Peyer's patch (tissue), 4 donors: ENCODE results near the gene HPX.

Experiments used
- POLR2A ChIP-seq, 2 donors: fragments of 450-650 bp; IDR thresholded peaks; one replicate each; pipeline ENCODE4 v1.5.1; 2017; ENCODE audit warnings: antibody characterized with exemption in 2 of 2, mild to moderate bottlenecking in 2 of 2, moderate library complexity in 2 of 2
- TF ChIP-seq, protein P1 (sequence below), 6 experiments: fragments of 450-650 bp in 4 of 6; fragments of 200-600 bp in 2 of 6; sonication (generic) in 1 of 6; IDR thresholded peaks; one replicate each; pipeline ENCODE4 v1.5.1; 2017 to 2019; ENCODE audit warnings: antibody characterized with exemption in 6 of 6, mild to moderate bottlenecking in 3 of 6, moderate library complexity in 1 of 6

DNA sequence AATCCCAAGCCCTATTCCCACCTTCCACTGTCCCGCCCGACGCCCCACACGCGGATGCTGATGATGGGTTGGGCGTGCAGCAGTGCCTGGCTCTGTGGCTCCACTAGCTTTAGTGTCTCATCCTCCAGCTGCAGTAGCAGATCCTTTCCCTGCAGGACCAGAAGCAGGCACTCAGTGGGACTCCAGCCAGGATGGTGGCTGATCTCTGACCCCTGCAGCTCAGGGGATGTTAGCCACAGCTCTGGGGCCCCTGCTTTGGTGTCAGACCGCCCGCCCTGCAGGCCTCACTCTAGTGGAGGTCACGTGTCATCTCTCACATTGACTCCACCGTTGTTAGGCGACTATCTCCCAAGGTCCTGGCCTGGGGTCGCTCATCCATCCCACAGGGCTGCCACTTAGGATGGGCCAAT, 38.7 kb downstream of the HPX start:
- TF ChIP-seq, protein P1, sequence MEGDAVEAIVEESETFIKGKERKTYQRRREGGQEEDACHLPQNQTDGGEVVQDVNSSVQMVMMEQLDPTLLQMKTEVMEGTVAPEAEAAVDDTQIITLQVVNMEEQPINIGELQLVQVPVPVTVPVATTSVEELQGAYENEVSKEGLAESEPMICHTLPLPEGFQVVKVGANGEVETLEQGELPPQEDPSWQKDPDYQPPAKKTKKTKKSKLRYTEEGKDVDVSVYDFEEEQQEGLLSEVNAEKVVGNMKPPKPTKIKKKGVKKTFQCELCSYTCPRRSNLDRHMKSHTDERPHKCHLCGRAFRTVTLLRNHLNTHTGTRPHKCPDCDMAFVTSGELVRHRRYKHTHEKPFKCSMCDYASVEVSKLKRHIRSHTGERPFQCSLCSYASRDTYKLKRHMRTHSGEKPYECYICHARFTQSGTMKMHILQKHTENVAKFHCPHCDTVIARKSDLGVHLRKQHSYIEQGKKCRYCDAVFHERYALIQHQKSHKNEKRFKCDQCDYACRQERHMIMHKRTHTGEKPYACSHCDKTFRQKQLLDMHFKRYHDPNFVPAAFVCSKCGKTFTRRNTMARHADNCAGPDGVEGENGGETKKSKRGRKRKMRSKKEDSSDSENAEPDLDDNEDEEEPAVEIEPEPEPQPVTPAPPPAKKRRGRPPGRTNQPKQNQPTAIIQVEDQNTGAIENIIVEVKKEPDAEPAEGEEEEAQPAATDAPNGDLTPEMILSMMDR (IDR thresholded peaks at IDR 0.05) = no peak
- TF ChIP-seq POLR2A (IDR thresholded peaks at IDR 0.05) = no peak
